Measurements from ENCODE around the gene TSPAN15. TPM values are rescaled to one million over a fixed set of nuclear protein-coding genes. Genes with fewer than 3 reads are reported as not detected.

Gene TSPAN15
- total RNA-seq, 1 experiment from 2014 or later, result 7.7 TPM

- H2AK5ac ChIP-seq (ENCODE audit: insufficient read length, low read length), result no peak overlapping the region
- H2BK5ac ChIP-seq (ENCODE audit: insufficient read length, low read length), result no peak overlapping the region
- H3K23me2 ChIP-seq (ENCODE audit: insufficient read length, low read depth, low read length, poor library complexity, severe bottlenecking), result no peaks in the 10 kb centered on the region
- H3K4me2 ChIP-seq (ENCODE audit: insufficient read depth, insufficient read length, low read length), result no peak overlapping the region
- no peak overlapping the region for H2BK12ac ChIP-seq (ENCODE audit: insufficient read length, low read depth, low read length)
- H3K79me1 ChIP-seq (ENCODE audit: insufficient read depth, low read depth, low read length, poor library complexity, severe bottlenecking), result no peaks in the 10 kb centered on the region
- H2BK15ac ChIP-seq (ENCODE audit: low read depth, low read length), result no peak overlapping the region
- no peak overlapping the region for H2BK20ac ChIP-seq (ENCODE audit: low read depth, low read length, poor library complexity, severe bottlenecking)
- H3K36me3 Mint-ChIP-seq (ENCODE audit: insufficient read depth in 1 of 3, low read depth in 3 of 3), result peaks cover 13 to 18% (median 14%) of the 10 kb centered on the region in 3 experiments
- no peaks in the 10 kb centered on the region for H4K20me1 ChIP-seq (ENCODE audit: control insufficient read depth, insufficient read depth, insufficient read length)
- H3K4me3 Mint-ChIP-seq, result no peak overlapping the region
- no peak overlapping the region for H2AFZ ChIP-seq (ENCODE audit: low read length)
- H3K4me1 ChIP-seq (ENCODE audit: insufficient read depth, low read length), result no peaks in the 10 kb centered on the region; the same call in 1 of the 2 replicates
- H3K14ac ChIP-seq (ENCODE audit: insufficient read depth, low read length), result no peak overlapping the region
- H3K27me3 Mint-ChIP-seq (ENCODE audit: low read depth), result peaks cover 2% of the 10 kb centered on the region
- no peak overlapping the region for H3K18ac ChIP-seq (ENCODE audit: insufficient read length, low read depth, low read length)
- H3K27ac Mint-ChIP-seq, result no peak overlapping the region
- TF ChIP-seq CTCF (conservative IDR thresholded peaks at IDR 0.05), result no peak
- peaks cover 14% of the 10 kb centered on the region in 2 experiments for H3K9me3 Mint-ChIP-seq
- H4K91ac ChIP-seq (ENCODE audit: insufficient read length, low read depth, low read length), result no peak overlapping the region
- H4K5ac ChIP-seq (ENCODE audit: insufficient read length, low read depth, low read length), result no peak overlapping the region
- H3K79me2 ChIP-seq (ENCODE audit: insufficient read depth, low read length), result no peaks in the 10 kb centered on the region
- H3K27me3 ChIP-seq (ENCODE audit: insufficient read depth, low read length), result no peaks in the 10 kb centered on the region
- no peak overlapping the region for H3K9ac ChIP-seq (ENCODE audit: extremely low read depth, insufficient read length, low read length)
- H3K27ac ChIP-seq (ENCODE audit: insufficient read length, low read depth, low read length), result no peak overlapping the region
- no peak overlapping the region for H3K56ac ChIP-seq (ENCODE audit: insufficient read length, low read depth, low read length)
- H3K23ac ChIP-seq (ENCODE audit: insufficient read length, low read depth, low read length), result no peak overlapping the region
- H3K4me1 Mint-ChIP-seq, result peaks cover 5 to 9% of the 10 kb centered on the region in 2 experiments
- no peak overlapping the region for H3T11ph ChIP-seq (ENCODE audit: low read length)
- no CpG with 5 or more reads among the region's 5 CpGs for WGBS (ENCODE audit: extremely low coverage, insufficient read length, low lambda C conversion rate)
- no peak overlapping the region for H4K8ac ChIP-seq (replicated peaks; ENCODE audit: insufficient read length, low read depth, low read length)
- no peak for DNase-seq
- H3K9me3 ChIP-seq (ENCODE audit: control insufficient read depth, low read depth, low read length), result peaks cover 4% of the 10 kb centered on the region
- no peak overlapping the region for H2BK120ac ChIP-seq (ENCODE audit: low read depth, low read length, poor library complexity, severe bottlenecking)
- H3K4ac ChIP-seq (ENCODE audit: low read depth, low read length), result no peak overlapping the region
These were observed 32.7 kb downstream of the TSPAN15 start for GRCh38 chr10:69483963-69484362.

Data from H9 (cell line).